NCI-H2227 (cell line): Measurements from ENCODE around the gene FCRL5.
A peak's percentile ranks its signal among the peaks of the same experiment; 100 is the strongest.
"Not testable (repeated sequence)": the region's sequence is repeated elsewhere in the genome, so short reads cannot be mapped to it uniquely, and the experiment has no call there.

Source experiments
- DNase-seq: peaks from one replicate; lab custom pipeline; 2025; ENCODE audit not compliant: unreplicated experiment; lab: John Stamatoyannopoulos, UW

FCRL5 gene

DNA sequence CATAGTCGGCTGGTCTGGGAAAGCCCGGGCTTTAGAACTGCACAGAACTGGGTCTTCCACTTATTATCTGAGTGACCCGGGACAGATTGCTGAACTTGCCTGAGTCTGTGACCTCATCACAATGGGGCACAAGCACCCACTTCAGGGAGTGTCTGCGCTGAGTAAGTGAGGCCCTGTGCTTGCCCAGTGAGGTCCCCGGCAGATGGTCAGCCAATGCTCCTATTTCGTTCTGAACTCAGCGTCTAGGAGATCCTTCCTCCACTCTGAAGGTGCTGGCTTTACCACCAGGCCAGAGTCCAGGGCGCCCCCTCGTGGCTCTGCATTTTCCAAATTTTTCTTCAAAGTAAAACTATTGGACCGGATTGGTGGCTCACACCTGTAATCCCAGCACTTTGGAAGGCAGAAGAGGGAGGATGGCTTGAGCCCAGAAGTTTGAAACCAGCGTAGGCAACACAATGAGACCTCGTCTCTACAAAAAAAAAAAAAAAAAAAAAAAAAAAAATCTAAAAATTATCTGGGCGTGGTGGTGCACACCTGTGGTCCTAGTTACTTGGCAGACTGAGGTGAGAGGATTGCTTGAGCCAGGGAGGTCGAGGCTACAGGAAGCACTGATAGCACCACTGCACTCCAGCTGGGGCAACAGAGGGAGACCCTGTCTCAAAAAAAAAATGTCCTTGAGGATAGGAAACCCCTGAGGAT, 61.7 kb downstream of the FCRL5 start:
- peak; percentile 64 for DNase-seq

DNA sequence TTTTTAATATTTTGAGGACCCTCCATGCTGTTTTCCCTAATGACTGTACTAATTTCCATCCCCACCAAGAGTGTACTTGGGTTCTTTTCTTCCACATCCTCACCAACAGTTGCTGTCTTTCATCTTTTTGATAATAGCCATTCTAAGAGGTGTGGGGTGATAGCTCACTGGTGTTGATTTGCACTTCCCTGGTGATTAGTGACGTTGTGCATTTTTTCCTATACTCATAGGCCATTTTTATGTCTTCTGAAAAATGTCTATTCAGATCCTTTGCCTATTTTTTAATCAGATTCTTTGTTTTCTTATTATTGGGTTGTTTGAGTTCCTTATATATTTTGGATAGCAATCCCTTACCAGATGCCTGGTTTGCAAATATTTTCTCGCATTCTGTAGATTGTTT, 64.2 kb downstream of the FCRL5 start:
- no peak for DNase-seq

DNA sequence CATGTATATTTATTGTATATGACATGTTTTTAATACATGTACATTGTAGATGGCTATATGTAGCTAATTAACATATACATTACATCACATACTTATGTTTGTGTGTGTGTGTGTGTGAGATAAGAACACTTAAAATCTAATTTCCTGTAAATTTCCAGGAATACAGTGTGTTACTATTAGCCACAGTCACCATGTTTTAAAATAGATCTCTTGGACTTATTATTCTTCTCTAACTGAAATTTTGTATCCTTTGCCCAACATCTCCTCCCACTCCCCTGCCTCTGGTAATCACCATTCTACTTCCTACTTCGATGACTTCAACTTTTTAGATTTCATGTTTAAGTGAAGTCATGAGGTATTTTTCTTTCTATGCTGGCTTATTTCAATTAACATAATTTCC, 64.8 kb downstream of the FCRL5 start:
- no peak for DNase-seq

- no peak for DNase-seq
These were observed 65.2 kb downstream of the FCRL5 start for GRCh38 chr1:157487096-157487495.

GRCh38 chr1:157486400-157486799, 65.9 kb downstream of the FCRL5 start:
- DNase-seq, result not testable (repeated sequence)

DNA sequence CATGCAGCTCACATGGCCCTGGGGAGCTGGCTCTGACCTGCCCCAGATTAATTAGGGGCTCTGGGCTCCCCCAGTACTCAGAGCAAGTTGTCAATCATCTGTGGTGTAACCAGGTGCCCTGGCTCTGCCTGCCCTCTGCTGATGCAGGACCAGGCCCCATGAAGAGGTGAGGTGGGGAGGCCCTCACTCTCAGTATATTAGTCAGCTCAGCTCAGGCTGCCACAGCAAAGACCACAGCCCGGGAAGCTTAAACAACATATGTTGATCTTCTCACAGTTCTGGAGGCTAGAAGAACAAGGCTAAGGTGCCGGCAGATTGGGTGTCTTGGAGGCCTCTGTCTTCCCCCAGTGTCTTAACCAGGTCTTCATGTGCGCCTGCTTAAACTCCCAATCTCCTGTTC, 66.5 kb downstream of the FCRL5 start:
- DNase-seq, result no peak

DNA sequence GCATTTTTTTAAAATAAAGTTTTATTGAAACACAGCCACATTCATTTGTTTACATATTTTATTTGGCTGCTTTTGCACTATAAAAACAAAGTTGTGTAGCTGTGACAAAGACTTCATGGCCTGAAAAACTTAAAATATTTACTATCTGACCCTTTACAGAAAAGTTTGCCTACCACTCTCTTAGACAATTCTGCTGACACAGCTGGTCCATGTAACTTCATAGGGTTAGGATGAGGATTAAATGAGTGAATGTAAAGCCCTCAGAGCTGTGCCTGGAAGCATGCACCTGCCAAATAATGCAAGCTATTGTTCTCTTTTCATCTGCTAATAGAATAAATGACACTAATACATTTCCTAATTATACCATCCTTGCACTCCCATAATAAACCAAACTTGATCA, 67.7 kb downstream of the FCRL5 start:
- no peak for DNase-seq

DNA sequence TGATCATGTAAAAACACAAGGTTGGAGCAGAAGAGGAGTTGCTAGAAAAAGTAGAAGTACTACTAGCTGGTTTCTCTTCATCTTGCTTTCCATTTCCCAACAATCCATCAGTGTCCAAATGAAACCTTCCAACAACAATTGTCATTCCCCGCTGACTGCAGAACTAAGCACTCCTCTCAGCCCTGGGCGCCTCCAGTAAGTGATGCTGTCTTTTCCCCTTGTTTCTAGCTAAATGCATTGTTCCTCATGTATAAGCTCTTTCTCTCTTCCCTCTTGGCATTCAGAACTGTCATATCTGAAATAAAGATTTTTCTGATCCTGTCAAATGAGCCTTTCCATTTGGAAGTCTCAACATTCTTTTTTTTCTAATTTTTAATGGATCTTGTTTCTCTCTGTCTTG, 68.7 kb downstream of the FCRL5 start:
- no peak for DNase-seq

GRCh38 chr1:157482717-157483116, 69.6 kb downstream of the FCRL5 start:
- DNase-seq, result no peak

DNA sequence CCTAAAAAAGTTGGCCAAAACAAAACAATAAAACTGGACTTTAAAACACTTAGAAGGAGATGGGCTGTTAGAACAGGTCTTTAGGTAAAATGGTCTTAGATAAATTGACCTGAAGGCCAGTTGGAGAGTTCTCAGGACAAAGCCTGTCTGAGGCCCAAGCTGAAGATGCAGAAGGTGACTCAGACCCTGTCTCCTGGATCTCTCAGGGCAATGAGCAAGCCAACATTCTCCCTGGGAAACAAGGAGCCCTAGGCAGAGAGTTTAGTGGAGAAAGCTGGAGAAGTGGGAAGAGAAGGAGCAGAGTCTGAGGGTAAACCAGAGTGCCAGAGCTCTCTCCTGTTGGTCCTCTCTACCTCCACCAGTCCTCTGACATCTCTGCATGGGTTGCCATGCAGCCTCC, 70.1 kb downstream of the FCRL5 start:
- no peak for DNase-seq

GRCh38 chr1:157478030-157478429, 74.3 kb downstream of the FCRL5 start:
- DNase-seq, result no peak

- no peak for DNase-seq
These were observed 74.9 kb downstream of the FCRL5 start for GRCh38 chr1:157477419-157477818.

DNA sequence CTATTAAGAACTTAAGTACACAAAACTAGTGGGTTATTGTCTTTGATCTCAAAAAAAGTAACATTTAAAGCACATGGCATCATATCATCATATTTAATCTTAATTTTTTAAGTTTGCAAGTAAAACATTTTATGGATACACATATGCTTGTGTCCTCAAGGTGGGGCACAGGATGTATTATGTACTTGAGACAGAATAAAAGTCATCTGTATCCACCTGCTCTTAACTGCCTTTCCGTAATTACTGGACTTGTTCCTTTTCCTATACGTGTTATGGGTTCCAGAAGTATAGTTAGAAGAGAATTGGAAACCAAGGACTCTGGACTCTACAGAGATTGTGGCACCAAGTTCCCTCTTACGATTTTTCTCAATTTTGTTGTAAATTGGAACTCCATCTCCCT, 79.4 kb downstream of the FCRL5 start:
- DNase-seq, result no peak

- no peak for DNase-seq
These were observed 80.1 kb downstream of the FCRL5 start for GRCh38 chr1:157472056-157472701.

- no peak for DNase-seq
These were observed 80.8 kb downstream of the FCRL5 start for GRCh38 chr1:157471531-157471930.

- DNase-seq, result no peak
These were observed 82.3 kb downstream of the FCRL5 start for GRCh38 chr1:157469752-157470675.

DNA sequence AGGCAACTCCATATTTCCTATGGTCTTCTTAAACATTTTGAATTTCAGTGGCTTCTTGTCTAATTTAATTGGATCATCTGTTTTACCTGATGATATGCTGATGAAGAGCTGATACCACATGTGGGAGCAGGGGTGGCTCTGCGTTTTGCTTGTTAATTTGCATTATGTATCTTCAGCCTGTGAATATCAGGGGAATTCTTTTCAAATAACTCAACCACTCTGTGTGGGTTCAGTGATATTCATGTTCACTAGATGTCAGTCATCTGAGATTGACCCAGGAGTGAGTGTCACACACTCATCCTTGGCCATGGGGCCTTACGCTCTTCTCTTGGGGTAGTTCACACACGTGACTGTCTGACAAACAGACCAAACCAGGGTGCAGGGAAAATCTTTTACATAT, 83.0 kb downstream of the FCRL5 start:
- no peak for DNase-seq

DNA sequence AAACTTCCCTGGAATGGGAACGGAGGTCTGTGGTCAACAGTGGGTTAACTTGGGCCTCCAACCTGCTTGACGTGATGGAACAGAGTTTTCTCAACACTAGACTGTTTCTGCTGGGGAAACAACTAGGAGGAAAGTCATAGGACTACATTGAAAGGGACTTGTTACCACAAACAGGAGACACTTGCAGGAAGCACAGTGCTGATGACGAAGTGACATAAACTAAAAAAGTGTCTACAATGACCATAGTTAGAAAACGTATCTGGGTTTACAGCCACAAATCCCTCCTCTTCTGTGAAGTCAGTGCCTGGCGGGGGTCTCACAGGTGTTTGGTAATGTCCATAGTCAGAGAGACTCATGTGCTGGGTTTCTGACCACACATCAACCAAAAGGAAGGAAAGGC, 86.3 kb downstream of the FCRL5 start:
- DNase-seq, result no peak
